OCI-LY1 (cell line): ENCODE data around the gene IL1RAPL2.

Source experiments
- CTCF ChIP-seq: fragments of 200-600 bp; sonication (generic), shearing (Covaris generic); IDR thresholded peaks from 2 replicates; pipeline ENCODE4 v1.5.1; 2017; ENCODE audit warnings: mild to moderate bottlenecking, antibody characterized with exemption, low read length, moderate library complexity, mixed read lengths
- EZH2 ChIP-seq: fragments of 200-600 bp; sonication (generic), shearing (Covaris generic); IDR thresholded peaks from 2 replicates; pipeline ENCODE4 v1.8.0; 2017; ENCODE audit warnings: borderline replicate concordance, mixed run types, mild to moderate bottlenecking, antibody characterized with exemption, low read length, moderate library complexity, mixed read lengths

GRCh38 chrX:104679175-104679574 lies 113.2 kb downstream of the IL1RAPL2 start:
- TF ChIP-seq CTCF (no peak), EZH2 (no peak)
